GM19023 (cell line): ENCODE data around the gene OSTC.
"Not testable (repeated sequence)": the region's sequence is repeated elsewhere in the genome, so short reads cannot be mapped to it uniquely, and the experiment has no call there.

ENCODE experiments used
- ATAC-seq: cut with Tn5 transposase; IDR thresholded peaks from one replicate; pipeline ENCODE4 v1.9.1; 2021; ENCODE audit warnings: mild to moderate bottlenecking, moderate library complexity; ENCODE audit not compliant: unreplicated experiment

OSTC gene

DNA sequence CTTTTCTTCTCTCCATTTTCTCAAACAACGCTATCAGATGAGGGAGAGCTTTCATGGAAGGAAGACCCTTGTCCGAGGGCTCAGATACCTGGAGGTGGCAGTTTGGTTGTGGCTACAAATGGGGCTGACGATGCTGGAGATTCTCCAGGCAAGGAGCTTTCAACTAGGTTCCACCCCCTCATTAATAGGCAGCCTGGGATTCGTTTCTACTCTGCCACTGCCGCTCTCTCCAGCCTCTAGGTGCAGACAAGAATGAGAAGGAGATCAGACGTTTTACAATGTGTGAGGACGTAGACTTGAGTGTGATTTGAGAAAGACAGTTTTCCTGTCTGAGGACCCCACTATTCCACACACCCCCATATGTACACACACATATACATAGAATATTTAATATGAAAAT lies 59.3 kb downstream of the OSTC start:
- no peak for ATAC-seq

GRCh38 chr4:108710578-108710977 lies 60.2 kb downstream of the OSTC start:
- not testable (repeated sequence) for ATAC-seq

DNA sequence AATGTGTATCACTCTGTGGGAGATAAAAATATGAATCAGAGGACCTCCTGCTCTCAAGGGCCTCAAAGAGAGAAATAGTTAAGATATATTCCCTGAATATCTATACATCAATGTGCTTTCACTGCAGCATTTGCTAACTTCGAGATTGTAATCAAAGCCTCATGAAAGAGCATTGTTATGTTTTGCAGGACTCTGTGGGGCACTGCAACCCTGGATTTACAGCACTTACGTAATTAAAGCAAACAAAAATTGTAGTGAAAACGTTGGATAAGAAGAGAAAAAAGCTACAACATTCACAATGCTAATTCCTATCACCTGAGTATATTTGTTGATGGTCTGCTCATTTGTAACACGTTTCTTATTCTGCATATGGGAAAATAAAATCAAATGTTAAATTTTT lies 64.5 kb downstream of the OSTC start:
- ATAC-seq, result no peak

GRCh38 chr4:108716340-108716739 lies 65.9 kb downstream of the OSTC start:
- ATAC-seq, result no peak

- no peak for ATAC-seq
These were observed 67.0 kb downstream of the OSTC start for GRCh38 chr4:108717386-108717785.
